ENCODE measurements around the gene LPGAT1. TPM values are rescaled to one million over a fixed set of nuclear protein-coding genes. Genes with fewer than 3 reads are reported as not detected.

Gene LPGAT1
- total RNA-seq, 6 experiments from 2014 or later, result 32.0 to 141 (median 55.7) TPM

DNA sequence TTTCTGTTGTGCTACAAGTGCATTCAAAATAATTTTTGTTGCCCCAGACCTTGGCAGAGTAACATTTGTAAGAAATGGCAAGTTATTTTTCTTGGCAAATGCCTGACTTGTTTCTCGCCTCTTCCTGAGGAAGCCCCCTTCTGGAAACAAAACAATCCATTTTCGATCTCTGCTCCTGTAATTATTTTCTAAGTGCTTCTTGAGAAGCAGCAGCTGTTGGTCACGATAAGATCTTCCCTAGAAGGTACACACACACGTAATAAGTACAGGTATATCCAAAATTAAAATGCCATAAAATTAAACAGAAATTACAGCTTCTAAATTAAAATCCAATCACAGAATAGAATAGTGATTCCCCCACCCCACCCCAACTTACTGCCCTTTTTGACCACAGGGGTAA lies 47.3 kb downstream of the LPGAT1 start:
- H3K27ac ChIP-seq, result peak overlapping the region in 1 of 3 donors; percentile 16
- no peak for DNase-seq

DNA sequence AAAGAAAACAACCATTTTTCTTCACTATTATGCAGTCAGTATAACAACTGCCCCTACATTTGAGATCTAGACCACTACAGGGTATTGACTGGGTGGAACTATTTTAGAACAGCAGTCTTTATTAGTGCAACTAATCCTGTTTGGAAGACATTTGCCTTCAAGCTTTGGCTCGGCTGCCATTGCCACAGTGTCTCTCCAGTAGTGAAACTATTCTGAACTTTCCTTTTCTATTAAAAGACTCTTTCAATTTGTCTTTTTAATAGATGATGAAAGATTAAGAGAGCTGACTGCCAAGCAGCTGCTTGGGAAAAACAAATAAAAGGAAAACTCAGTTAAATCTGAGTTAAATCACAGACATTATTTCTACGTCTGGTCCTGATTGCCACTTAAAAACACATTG lies 49.3 kb downstream of the LPGAT1 start:
- DNase-seq (no peak), ATAC-seq (peak; percentile 37 to 88 (median 79))
- 18% methylated on average over 2 of the region's 2 CpGs for WGBS (ENCODE audit: insufficient coverage, low coverage, low lambda C conversion rate, missing lambda C conversion rate)
- Histone ChIP-seq H3K27ac (peak overlapping the region in 2 of 3 donors; percentile 51 to 63), H3K27me3 (no peaks in the 10 kb centered on the region), H3K36me3 (peaks cover 0 to 28% (median 19%) of the 10 kb centered on the region in 4 donors), H3K4me1 (peaks cover 0 to 28% (median 3%) of the 10 kb centered on the region in 4 donors), H3K9me3 (no peaks in the 10 kb centered on the region), H3K4me3 (no peak overlapping the region)
- TF ChIP-seq POLR2A (IDR thresholded peaks at IDR 0.05), result no peak
- TF ChIP-seq, protein P1, sequence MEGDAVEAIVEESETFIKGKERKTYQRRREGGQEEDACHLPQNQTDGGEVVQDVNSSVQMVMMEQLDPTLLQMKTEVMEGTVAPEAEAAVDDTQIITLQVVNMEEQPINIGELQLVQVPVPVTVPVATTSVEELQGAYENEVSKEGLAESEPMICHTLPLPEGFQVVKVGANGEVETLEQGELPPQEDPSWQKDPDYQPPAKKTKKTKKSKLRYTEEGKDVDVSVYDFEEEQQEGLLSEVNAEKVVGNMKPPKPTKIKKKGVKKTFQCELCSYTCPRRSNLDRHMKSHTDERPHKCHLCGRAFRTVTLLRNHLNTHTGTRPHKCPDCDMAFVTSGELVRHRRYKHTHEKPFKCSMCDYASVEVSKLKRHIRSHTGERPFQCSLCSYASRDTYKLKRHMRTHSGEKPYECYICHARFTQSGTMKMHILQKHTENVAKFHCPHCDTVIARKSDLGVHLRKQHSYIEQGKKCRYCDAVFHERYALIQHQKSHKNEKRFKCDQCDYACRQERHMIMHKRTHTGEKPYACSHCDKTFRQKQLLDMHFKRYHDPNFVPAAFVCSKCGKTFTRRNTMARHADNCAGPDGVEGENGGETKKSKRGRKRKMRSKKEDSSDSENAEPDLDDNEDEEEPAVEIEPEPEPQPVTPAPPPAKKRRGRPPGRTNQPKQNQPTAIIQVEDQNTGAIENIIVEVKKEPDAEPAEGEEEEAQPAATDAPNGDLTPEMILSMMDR (IDR thresholded peaks at IDR 0.05), result no peak
- intact Hi-C loops (cut with DNase I), result no loop called here

More for the DNA sequence above, 47.3 kb downstream of the LPGAT1 start:
- WGBS (ENCODE audit: insufficient coverage, low coverage, low lambda C conversion rate, missing lambda C conversion rate), result 77% methylated on average over 4 of the region's 4 CpGs
- no peak for TF ChIP-seq POLR2A (IDR thresholded peaks at IDR 0.05)
- TF ChIP-seq, protein P1 (IDR thresholded peaks at IDR 0.05), result no peak
- H3K4me1 ChIP-seq, result peaks cover 0 to 28% (median 3%) of the 10 kb centered on the region in 4 donors
- H3K4me3 ChIP-seq, result no peak overlapping the region
- no peaks in the 10 kb centered on the region for H3K9me3 ChIP-seq
- intact Hi-C loops (cut with DNase I), result no loop called here
- H3K36me3 ChIP-seq, result peaks cover 0 to 14% (median 5%) of the 10 kb centered on the region in 4 donors
- ATAC-seq, result no peak
- H3K27me3 ChIP-seq, result no peaks in the 10 kb centered on the region

DNA sequence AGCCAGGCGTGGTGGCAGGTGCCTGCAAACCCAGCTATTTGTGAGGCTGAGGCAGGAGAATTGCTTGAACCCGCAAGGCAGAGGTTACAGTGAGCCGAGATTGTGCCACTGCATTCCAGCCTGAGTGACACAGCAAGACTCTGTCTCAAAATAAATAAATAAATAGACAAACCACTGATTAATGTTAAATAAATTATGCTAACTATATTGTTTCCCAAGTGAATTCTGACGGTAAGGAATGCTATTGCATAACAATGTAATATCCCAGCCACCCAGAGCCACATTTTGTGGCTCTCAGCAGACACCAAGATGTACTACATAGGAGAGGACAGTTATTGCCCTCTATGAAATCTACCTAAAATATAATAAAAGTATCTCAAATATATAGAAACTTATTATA lies 55.4 kb downstream of the LPGAT1 start:
- Histone ChIP-seq H3K27me3 (no peaks in the 10 kb centered on the region), H3K9me3 (no peaks in the 10 kb centered on the region), H3K4me1 (no peaks in the 10 kb centered on the region), H3K27ac (no peak overlapping the region), H3K36me3 (peaks cover 0 to 25% (median 21%) of the 10 kb centered on the region in 4 donors), H3K4me3 (no peak overlapping the region)
- ATAC-seq (peak in 1 of 4 donors; percentile 13), DNase-seq (no peak)
- TF ChIP-seq, protein P1 (IDR thresholded peaks at IDR 0.05), result no peak
- TF ChIP-seq POLR2A (IDR thresholded peaks at IDR 0.05), result no peak
- 71% methylated on average over 4 of the region's 4 CpGs for WGBS (ENCODE audit: insufficient coverage, low coverage, low lambda C conversion rate, missing lambda C conversion rate)
- intact Hi-C loops (cut with DNase I), result no loop called here

DNA sequence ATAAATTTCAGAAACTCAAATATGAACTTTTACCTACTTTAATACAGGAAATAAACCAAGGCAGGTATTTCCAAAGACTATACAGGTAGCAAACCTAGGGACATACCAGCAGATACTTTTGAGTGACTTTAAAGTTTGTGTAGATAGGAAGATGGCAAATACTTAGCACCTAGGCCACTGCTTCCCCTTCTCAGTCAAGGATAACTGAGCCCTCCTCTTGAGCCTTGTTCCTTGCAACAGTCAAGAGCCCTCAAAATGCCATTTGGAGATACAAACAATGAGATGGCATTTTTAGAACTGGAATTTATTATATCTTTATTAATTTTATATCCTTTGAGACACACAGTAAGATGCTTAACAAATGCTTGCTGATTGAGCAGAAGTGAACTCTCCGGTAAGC lies 65.9 kb downstream of the LPGAT1 start:
- H3K27ac ChIP-seq, result no peak overlapping the region
- intact Hi-C loops (cut with DNase I), result no loop called here
- DNase-seq (no peak), ATAC-seq (no peak)
- no peaks in the 10 kb centered on the region for H3K9me3 ChIP-seq
- H3K4me3 ChIP-seq, result no peak overlapping the region
- H3K4me1 ChIP-seq, result peaks cover 0 to 6% (median 0%) of the 10 kb centered on the region in 4 donors
- no peaks in the 10 kb centered on the region for H3K27me3 ChIP-seq
- TF ChIP-seq POLR2A (IDR thresholded peaks at IDR 0.05), result no peak
- TF ChIP-seq, protein P1 (IDR thresholded peaks at IDR 0.05), result no peak
- H3K36me3 ChIP-seq, result no peaks in the 10 kb centered on the region
- 95% methylated on average over 1 of the region's 1 CpG for WGBS (ENCODE audit: insufficient coverage, low coverage, low lambda C conversion rate, missing lambda C conversion rate)
